ENCODE measurements around the gene POLN.

DNA sequence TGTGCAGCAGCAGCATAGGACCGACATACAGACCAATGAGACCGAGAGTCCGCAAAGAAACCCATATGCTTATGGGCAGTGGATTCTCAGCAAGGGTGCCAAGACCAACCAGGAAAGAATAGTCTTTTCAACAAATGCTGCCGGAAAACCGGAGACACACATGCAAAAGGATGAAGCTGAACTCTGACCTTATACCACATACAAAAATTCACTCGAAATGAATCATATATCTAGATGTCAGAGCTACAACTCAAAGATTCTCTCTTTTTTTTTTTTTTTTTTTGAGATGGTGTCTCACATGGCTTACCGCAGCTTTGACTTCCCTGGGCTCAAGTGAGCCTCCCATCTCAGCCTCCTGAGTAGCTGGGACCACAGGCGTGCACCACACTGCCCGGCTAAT, 36.0 kb upstream of the POLN start:
- no peak for TF ChIP-seq ZC3H10 (CRISPR knock-in tag; IDR thresholded peaks at IDR 0.05)
- TF ChIP-seq OSR1 (CRISPR knock-in tag; IDR thresholded peaks at IDR 0.05) = no peak
- no peak for TF ChIP-seq ZNF565 (CRISPR knock-in tag; conservative IDR thresholded peaks at IDR 0.05; ENCODE audit: low read depth)
- TF ChIP-seq ZFP3 (CRISPR knock-in tag; IDR thresholded peaks at IDR 0.05) = no peak
- TF ChIP-seq, protein P1, sequence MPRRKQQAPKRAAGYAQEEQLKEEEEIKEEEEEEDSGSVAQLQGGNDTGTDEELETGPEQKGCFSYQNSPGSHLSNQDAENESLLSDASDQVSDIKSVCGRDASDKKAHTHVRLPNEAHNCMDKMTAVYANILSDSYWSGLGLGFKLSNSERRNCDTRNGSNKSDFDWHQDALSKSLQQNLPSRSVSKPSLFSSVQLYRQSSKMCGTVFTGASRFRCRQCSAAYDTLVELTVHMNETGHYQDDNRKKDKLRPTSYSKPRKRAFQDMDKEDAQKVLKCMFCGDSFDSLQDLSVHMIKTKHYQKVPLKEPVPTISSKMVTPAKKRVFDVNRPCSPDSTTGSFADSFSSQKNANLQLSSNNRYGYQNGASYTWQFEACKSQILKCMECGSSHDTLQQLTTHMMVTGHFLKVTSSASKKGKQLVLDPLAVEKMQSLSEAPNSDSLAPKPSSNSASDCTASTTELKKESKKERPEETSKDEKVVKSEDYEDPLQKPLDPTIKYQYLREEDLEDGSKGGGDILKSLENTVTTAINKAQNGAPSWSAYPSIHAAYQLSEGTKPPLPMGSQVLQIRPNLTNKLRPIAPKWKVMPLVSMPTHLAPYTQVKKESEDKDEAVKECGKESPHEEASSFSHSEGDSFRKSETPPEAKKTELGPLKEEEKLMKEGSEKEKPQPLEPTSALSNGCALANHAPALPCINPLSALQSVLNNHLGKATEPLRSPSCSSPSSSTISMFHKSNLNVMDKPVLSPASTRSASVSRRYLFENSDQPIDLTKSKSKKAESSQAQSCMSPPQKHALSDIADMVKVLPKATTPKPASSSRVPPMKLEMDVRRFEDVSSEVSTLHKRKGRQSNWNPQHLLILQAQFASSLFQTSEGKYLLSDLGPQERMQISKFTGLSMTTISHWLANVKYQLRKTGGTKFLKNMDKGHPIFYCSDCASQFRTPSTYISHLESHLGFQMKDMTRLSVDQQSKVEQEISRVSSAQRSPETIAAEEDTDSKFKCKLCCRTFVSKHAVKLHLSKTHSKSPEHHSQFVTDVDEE (CRISPR knock-in tag; IDR thresholded peaks at IDR 0.05) = no peak
- TF ChIP-seq TOX (CRISPR knock-in tag; IDR thresholded peaks at IDR 0.05; ENCODE audit: borderline replicate concordance) = no peak
- TF ChIP-seq, protein P2, sequence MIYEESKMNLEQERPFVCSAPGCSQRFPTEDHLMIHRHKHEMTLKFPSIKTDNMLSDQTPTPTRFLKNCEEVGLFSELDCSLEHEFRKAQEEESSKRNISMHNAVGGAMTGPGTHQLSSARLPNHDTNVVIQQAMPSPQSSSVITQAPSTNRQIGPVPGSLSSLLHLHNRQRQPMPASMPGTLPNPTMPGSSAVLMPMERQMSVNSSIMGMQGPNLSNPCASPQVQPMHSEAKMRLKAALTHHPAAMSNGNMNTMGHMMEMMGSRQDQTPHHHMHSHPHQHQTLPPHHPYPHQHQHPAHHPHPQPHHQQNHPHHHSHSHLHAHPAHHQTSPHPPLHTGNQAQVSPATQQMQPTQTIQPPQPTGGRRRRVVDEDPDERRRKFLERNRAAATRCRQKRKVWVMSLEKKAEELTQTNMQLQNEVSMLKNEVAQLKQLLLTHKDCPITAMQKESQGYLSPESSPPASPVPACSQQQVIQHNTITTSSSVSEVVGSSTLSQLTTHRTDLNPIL (CRISPR knock-in tag; IDR thresholded peaks at IDR 0.05; ENCODE audit: low read depth) = no peak

Measured in SK-N-SH treated with all-trans-retinoic acid at 6 μM for 48 hours (cell line).